AG04449 (cell line): ENCODE data around the gene SLC26A9.
"Not testable (repeated sequence)": the region's sequence is repeated elsewhere in the genome, so short reads cannot be mapped to it uniquely, and the experiment has no call there.

Experiments used
- CTCF ChIA-PET: fragments of 350-600 bp; formaldehyde crosslinking; extraction: SDS; loops from one replicate; lab custom pipeline; 2021; ENCODE audit warnings: antibody characterized with exemption; lab: Yijun Ruan, JAX
- POLR2A ChIA-PET: fragments of 400-600, 350-600 bp; formaldehyde crosslinking; extraction: SDS; loops from one replicate; lab custom pipeline; 2020; ENCODE audit warnings: antibody characterized with exemption, inconsistent platforms; lab: Yijun Ruan, JAX
- DNase-seq: peaks from one replicate; pipeline ENCODE4 v3.0.0-alpha.2; 2010; ENCODE audit warnings: low read depth, low spot score
- H3K4me3 ChIP-seq: 2 replicates; pipeline ENCODE4 v1.5.1; 2011; ENCODE audit warnings: low read depth, mild to moderate bottlenecking, control low read depth, low read length
- TF ChIP-seq, protein P1 (sequence below): IDR thresholded peaks from one replicate; pipeline ENCODE4 v1.5.1; 2011; ENCODE audit warnings: mild to moderate bottlenecking, moderate library complexity, low read length, control low read depth, inconsistent platforms; ENCODE audit not compliant: insufficient read depth; ENCODE audit errors: missing control alignments

SLC26A9 gene

GRCh38 chr1:205914730-205915129 lies 28.5 kb downstream of the SLC26A9 start:
- no peak overlapping the region for H3K4me3 ChIP-seq
- TF ChIP-seq, protein P1, sequence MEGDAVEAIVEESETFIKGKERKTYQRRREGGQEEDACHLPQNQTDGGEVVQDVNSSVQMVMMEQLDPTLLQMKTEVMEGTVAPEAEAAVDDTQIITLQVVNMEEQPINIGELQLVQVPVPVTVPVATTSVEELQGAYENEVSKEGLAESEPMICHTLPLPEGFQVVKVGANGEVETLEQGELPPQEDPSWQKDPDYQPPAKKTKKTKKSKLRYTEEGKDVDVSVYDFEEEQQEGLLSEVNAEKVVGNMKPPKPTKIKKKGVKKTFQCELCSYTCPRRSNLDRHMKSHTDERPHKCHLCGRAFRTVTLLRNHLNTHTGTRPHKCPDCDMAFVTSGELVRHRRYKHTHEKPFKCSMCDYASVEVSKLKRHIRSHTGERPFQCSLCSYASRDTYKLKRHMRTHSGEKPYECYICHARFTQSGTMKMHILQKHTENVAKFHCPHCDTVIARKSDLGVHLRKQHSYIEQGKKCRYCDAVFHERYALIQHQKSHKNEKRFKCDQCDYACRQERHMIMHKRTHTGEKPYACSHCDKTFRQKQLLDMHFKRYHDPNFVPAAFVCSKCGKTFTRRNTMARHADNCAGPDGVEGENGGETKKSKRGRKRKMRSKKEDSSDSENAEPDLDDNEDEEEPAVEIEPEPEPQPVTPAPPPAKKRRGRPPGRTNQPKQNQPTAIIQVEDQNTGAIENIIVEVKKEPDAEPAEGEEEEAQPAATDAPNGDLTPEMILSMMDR: no peak
- DNase-seq: no peak
- POLR2A ChIA-PET: no interaction called here
- CTCF ChIA-PET: interaction anchor here (1.0 to 19.9 kb wide), 5 partner anchors 10 to 193 kb away, joined by 3 to 992 read pairs (median 7); no protein-coding TSS in a partner anchor

GRCh38 chr1:205914155-205914507 lies 29.1 kb downstream of the SLC26A9 start:
- H3K4me3 ChIP-seq: no peak overlapping the region
- no peak for DNase-seq
- POLR2A ChIA-PET: no interaction called here
- CTCF ChIA-PET: interaction anchor here (1.0 to 19.9 kb wide), 4 partner anchors 10 to 193 kb away, joined by 3 to 992 read pairs (median 18); no protein-coding TSS in a partner anchor
- TF ChIP-seq, protein P1: no peak

GRCh38 chr1:205913451-205914154 lies 29.7 kb downstream of the SLC26A9 start:
- no peak overlapping the region for H3K4me3 ChIP-seq
- POLR2A ChIA-PET: no interaction called here
- CTCF ChIA-PET: interaction anchor here (1.4 to 19.9 kb wide), 3 partner anchors 11 to 122 kb away, joined by 7 to 992 read pairs (median 29); no protein-coding TSS in a partner anchor
- no peak for DNase-seq
- TF ChIP-seq, protein P1: no peak

DNA sequence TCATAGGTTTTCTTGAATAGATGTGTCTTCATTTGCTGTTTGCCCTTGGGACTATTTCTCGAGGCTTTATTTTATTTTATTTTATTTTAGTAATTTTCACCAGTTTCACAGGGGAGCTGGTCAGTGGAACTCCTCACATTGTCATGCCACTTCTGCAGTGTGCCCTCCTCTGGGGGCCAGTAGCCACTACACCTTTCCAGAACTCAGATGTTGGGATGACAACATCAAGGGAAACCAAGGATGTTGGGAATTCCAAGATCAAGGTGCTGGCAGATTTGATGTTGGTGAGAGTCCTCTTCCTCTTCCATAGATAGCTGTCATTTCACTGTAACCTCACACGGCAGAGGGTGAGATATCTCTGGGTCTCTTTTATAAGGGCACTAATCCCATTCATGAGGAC lies 35.5 kb downstream of the SLC26A9 start:
- ChIA-PET POLR2A (interaction anchor here (0.6 kb wide), 1 partner anchor 41 kb away, joined by 3 read pairs; no protein-coding TSS in a partner anchor), CTCF (interaction anchor here (0.6 to 3.8 kb wide), 32 partner anchors 10 to 316 kb away, joined by 3 to 103 read pairs (median 4); partner anchors contain the start of genes PM20D1 and RAB29)
- no peak for DNase-seq

GRCh38 chr1:205905095-205905494 lies 38.2 kb downstream of the SLC26A9 start:
- DNase-seq, POLR2A ChIA-PET, H3K4me3 ChIP-seq: not testable (repeated sequence)
- CTCF ChIA-PET: interaction anchor here (3.8 kb wide), 1 partner anchor 113 kb away, joined by 103 read pairs; no protein-coding TSS in a partner anchor

More for the DNA sequence above, 35.5 kb downstream of the SLC26A9 start:
- TF ChIP-seq, protein P1: peak; percentile 73
- H3K4me3 ChIP-seq: no peak overlapping the region

DNA sequence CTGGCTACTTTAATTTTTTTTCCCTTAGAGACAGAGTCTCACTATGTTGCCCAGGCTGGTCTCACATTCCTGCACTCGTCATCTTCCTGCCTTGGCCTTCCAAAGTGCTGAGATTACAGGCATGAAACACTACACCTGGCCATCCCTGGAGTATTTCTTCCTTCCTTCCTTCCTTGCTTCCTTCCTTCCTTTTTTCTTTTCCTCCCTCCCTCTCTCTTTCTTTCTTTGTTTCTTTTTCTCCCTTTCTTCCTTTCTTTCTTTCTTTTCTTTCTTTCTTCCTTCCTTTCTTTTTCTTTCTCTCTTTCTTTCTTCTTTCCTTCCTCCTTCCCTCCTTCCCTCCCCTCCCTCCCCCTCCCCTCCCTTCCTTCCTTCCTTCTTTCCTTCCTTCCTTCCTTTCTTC lies 46.9 kb downstream of the SLC26A9 start:
- H3K4me3 ChIP-seq: no peak overlapping the region
- TF ChIP-seq, protein P1: no peak
- ChIA-PET POLR2A (no interaction called here), CTCF (interaction anchor here (1.6 to 3.2 kb wide), 2 partner anchors 11 to 21 kb away, joined by 3 to 20 read pairs; no protein-coding TSS in a partner anchor)
- DNase-seq: no peak

DNA sequence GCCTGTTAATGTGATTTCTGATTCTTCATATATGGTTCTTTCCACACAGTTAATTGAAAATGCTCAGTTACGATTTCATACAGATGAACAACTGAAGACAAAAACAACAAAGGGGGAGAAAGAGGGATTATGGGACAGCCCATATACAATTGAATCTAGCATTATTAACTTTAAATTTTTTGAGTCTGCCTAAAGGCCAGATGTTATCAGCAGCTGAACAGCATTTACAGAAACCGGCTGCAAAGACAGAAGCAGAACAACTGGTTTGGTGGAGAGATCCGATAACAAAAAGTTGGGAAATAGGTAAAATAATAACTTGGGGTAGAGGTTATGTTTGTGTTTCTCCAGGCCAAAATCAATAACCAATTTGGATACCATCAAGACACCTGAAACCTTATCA lies 49.1 kb downstream of the SLC26A9 start:
- CTCF ChIA-PET: interaction anchor here (1.5 kb wide), 1 partner anchor 83 kb away, joined by 6 read pairs; no protein-coding TSS in a partner anchor
- DNase-seq, H3K4me3 ChIP-seq, POLR2A ChIA-PET: not testable (repeated sequence)

DNA sequence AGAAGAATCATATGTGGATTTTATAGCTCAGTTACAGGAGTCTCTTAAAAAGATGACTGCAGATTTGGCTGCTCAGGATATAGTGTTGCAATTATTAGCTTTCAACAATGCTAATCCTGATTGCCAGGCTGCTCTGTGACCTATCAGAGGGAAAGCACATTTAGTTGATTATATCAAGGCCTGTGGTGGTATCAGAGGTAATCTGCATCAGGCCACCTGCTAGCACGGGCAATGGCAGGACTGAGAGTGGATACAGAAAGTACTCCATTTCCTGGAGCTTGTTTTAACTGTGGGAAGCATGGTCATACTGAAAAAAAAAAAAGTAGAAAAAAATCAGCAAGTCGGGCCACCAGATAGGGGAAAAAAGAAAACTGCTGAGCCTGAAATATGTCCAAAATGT lies 51.1 kb downstream of the SLC26A9 start:
- ChIA-PET CTCF (interaction anchor here (0.8 to 2.8 kb wide), 7 partner anchors 8 to 181 kb away, joined by 3 to 14 read pairs (median 6); no protein-coding TSS in a partner anchor), POLR2A (interaction anchor here (0.6 to 0.7 kb wide), 2 partner anchors 85 to 101 kb away, joined by 3 to 4 read pairs; no protein-coding TSS in a partner anchor)
- DNase-seq: not testable (repeated sequence)

GRCh38 chr1:205891481-205891880 lies 51.8 kb downstream of the SLC26A9 start:
- DNase-seq: peak; percentile 49
- CTCF ChIA-PET: interaction anchor here (0.8 to 2.8 kb wide), 9 partner anchors 9 to 233 kb away, joined by 3 to 14 read pairs (median 5); no protein-coding TSS in a partner anchor
- not testable (repeated sequence) for H3K4me3 ChIP-seq
- POLR2A ChIA-PET: interaction anchor here (0.6 kb wide), 1 partner anchor 100 kb away, joined by 3 read pairs; no protein-coding TSS in a partner anchor

More for the DNA sequence above, 51.1 kb downstream of the SLC26A9 start:
- not testable (repeated sequence) for H3K4me3 ChIP-seq

DNA sequence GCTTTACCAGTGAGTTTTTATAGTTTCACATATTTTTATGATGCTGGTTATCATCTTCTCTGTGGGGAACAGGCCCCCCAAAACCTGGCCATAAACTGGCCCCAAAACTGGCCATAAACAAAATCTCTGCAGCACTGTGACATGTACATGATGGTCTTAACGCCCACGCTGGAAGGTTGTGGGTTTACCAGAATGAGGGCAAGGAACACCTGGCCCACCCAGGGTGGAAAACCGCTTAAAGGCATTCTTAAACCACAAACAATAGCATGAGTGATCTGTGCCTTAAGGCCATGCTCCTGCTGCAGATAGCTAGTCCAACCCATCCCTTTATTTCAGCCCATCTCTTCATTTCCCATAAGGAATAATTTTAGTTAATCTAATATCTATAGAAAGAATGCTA lies 52.6 kb downstream of the SLC26A9 start:
- DNase-seq, POLR2A ChIA-PET, H3K4me3 ChIP-seq: not testable (repeated sequence)
- CTCF ChIA-PET: interaction anchor here (1.5 to 2.8 kb wide), 5 partner anchors 10 to 232 kb away, joined by 3 to 14 read pairs (median 5); no protein-coding TSS in a partner anchor
